HepG2 (cell line): ENCODE results near the gene ACER2. TPM values are rescaled to one million over a fixed set of nuclear protein-coding genes. Genes with fewer than 3 reads are reported as not detected.
A peak's percentile ranks its signal among the peaks of the same experiment; 100 is the strongest.

Experiments
- AFF4 ChIP-seq: sonication (generic); formaldehyde crosslinking; IDR thresholded peaks from 2 replicates; pipeline ENCODE4 v1.4.0; 2020; ENCODE audit warnings: missing genetic modification reagents
- ARNT ChIP-seq: fragments of 450-650 bp; IDR thresholded peaks from 2 replicates; pipeline ENCODE4 v1.6.1; 2017
- CBFB ChIP-seq: sonication (generic); formaldehyde crosslinking; IDR thresholded peaks from 2 replicates; pipeline ENCODE4 v1.4.0; 2020; ENCODE audit warnings: missing genetic modification reagents
- MBD4 ChIP-seq: IDR thresholded peaks from 2 replicates; pipeline ENCODE4 v1.6.1; 2012; ENCODE audit warnings: low read length, inconsistent platforms, borderline replicate concordance
- MBNL3 ChIP-seq: fragments of 250-450 bp; sonication (Bioruptor Pico); conservative IDR thresholded peaks from 2 replicates; pipeline ENCODE4 v1.8.0; 2022; ENCODE audit warnings: mild to moderate bottlenecking, inconsistent platforms
- RNF219 ChIP-seq: sonication (generic); formaldehyde crosslinking; IDR thresholded peaks from 2 replicates; pipeline ENCODE4 v1.5.0; 2020; ENCODE audit warnings: mild to moderate bottlenecking, missing genetic modification reagents
- RORA ChIP-seq: sonication (generic); formaldehyde crosslinking; IDR thresholded peaks from 2 replicates; pipeline ENCODE4 v1.5.0; 2020; ENCODE audit warnings: mild to moderate bottlenecking, missing genetic modification reagents, moderate library complexity
- SETDB1 ChIP-seq: sonication (generic); formaldehyde crosslinking; IDR thresholded peaks from 2 replicates; pipeline ENCODE4 v1.5.1; 2020; ENCODE audit warnings: missing genetic modification reagents, mild to moderate bottlenecking, borderline replicate concordance
- SPEN ChIP-seq: sonication (generic); formaldehyde crosslinking; IDR thresholded peaks from 2 replicates; pipeline ENCODE4 v1.5.1; 2020; ENCODE audit warnings: low read depth, mild to moderate bottlenecking, missing genetic modification reagents
- TEAD2 ChIP-seq: sonication (generic); formaldehyde crosslinking; IDR thresholded peaks from 2 replicates; pipeline ENCODE4 v1.9.0; 2021; ENCODE audit warnings: missing genetic modification reagents
- ZFY ChIP-seq: sonication (generic); formaldehyde crosslinking; IDR thresholded peaks from 2 replicates; pipeline ENCODE4 v1.4.0; 2020; ENCODE audit warnings: missing genetic modification reagents
- ZNF441 ChIP-seq: sonication (generic); formaldehyde crosslinking; IDR thresholded peaks from 2 replicates; pipeline ENCODE4 v1.7.0; 2021; ENCODE audit warnings: missing genetic modification reagents, borderline replicate concordance
- ZNF563 ChIP-seq: sonication (generic); formaldehyde crosslinking; IDR thresholded peaks from 2 replicates; pipeline ENCODE4 v1.8.0; 2022; ENCODE audit warnings: mild to moderate bottlenecking, moderate library complexity, missing genetic modification reagents
- polyA plus RNA-seq, 8 experiments: library from polyadenylated mRNA; depleted of rRNA in 3 of 8; stranded (reverse) in 7 of 8; unstranded in 1 of 8; fragments of >200 nt; fragmentation: Illumina TruSeq in 4 of 8; extraction: Trizol in 4 of 8; gene quantifications; 2 replicates each; pipeline versions ENCODE4 v1.2.1 to v1.2.3, GENCODE V29; 2011 to 2016; ENCODE audit warnings: low read depth in 4 of 8, missing spikeins in 1 of 8, mixed read lengths in 1 of 8; ENCODE audit not compliant: insufficient read depth in 1 of 8
- total RNA-seq, 5 experiments: library from RNA; depleted of rRNA; stranded (reverse); fragments of >200 nt; fragmentation: Illumina TruSeq; extraction: Trizol; gene quantifications; 2 replicates each; pipeline ENCODE4 v1.2.3, GENCODE V29; 2016; ENCODE audit warnings: low read depth in 1 of 5
- TF ChIP-seq, protein P1 (sequence below): sonication (generic); formaldehyde crosslinking; IDR thresholded peaks from 2 replicates; pipeline ENCODE4 v1.5.1; 2020; ENCODE audit warnings: missing genetic modification reagents, mild to moderate bottlenecking, borderline replicate concordance
- TF ChIP-seq, protein P2 (sequence below): sonication (generic); formaldehyde crosslinking; IDR thresholded peaks from 2 replicates; pipeline ENCODE4 v1.4.0; 2020; ENCODE audit warnings: missing genetic modification reagents
- TF ChIP-seq, protein P3 (sequence below): sonication (generic); formaldehyde crosslinking; IDR thresholded peaks from 2 replicates; pipeline ENCODE4 v1.5.0; 2020; ENCODE audit warnings: missing genetic modification reagents, mild to moderate bottlenecking, borderline replicate concordance
- TF ChIP-seq, protein P4 (sequence below): sonication (generic); formaldehyde crosslinking; IDR thresholded peaks from 2 replicates; pipeline ENCODE4 v1.5.1; 2020; ENCODE audit warnings: missing genetic modification reagents, mild to moderate bottlenecking, borderline replicate concordance

The ACER2 gene
- total and polyA plus RNA-seq, 2 of the 13 experiments (the other 11 are each of a cell fraction or from before 2014, with no cell fraction given): 1.9 to 3.4 TPM

DNA sequence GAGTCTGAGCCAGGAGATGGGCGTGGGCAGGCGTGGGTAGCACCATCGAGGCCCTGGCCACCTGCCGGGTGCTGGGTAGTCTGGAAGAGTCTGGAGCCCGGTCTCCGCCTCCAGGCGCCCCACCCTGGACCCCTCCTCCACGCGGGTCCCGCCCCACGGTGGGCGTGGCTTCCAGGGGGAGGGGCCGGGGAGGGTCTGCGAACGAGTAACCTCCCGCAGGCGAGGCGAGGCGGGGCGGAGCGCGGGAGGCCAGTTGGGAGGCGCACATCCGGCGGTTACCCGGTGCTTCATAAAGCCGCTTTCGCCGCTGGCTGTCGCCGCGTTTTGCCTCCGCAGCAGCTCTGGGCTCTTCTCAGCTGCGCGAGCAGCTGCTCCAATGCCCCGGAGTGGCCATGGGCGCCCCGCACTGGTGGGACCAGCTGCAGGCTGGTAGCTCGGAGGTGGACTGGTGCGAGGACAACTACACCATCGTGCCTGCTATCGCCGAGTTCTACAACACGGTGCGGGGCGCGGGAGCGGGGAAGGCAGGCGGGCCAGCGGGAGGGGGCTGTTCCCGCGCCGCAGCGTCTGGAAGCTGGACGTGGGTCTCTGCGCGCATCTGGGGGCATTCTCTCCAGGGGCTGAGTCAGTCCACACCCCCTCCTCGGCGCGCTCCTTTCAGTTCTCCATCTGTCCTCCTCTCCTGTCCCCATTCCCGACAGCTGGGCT lies at the start of gene ACER2 (continued):
- no peak for TF ChIP-seq AFF4 (CRISPR knock-in tag)
- TF ChIP-seq ARNT: no peak
- no peak; the same call in 1 of the 2 replicates for TF ChIP-seq SPEN (CRISPR knock-in tag)
- TF ChIP-seq ZNF563 (CRISPR knock-in tag): peak; percentile 12; the same call in 1 of the 2 replicates
- TF ChIP-seq RORA: no peak
- TF ChIP-seq ZFY (CRISPR knock-in tag): peak; percentile 57
- peak; percentile 59; the same call in 1 of the 2 replicates for TF ChIP-seq ZNF441
- TF ChIP-seq, protein P1, sequence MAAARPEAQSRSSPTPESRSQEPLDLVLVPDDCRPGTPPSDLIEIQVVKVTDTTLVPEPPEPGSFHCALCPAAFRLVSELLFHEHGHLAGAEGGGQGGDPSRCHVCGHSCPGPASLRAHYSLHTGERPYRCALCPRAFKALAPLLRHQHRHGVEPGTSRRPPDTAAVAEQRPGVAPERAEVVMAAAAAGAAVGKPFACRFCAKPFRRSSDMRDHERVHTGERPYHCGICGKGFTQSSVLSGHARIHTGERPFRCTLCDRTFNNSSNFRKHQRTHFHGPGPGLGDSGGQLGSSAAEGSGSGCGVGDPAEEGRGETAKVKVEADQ: 0 out of 2 replicates have a peak, but pooled peaks have one; percentile 6
- TF ChIP-seq, protein P2, sequence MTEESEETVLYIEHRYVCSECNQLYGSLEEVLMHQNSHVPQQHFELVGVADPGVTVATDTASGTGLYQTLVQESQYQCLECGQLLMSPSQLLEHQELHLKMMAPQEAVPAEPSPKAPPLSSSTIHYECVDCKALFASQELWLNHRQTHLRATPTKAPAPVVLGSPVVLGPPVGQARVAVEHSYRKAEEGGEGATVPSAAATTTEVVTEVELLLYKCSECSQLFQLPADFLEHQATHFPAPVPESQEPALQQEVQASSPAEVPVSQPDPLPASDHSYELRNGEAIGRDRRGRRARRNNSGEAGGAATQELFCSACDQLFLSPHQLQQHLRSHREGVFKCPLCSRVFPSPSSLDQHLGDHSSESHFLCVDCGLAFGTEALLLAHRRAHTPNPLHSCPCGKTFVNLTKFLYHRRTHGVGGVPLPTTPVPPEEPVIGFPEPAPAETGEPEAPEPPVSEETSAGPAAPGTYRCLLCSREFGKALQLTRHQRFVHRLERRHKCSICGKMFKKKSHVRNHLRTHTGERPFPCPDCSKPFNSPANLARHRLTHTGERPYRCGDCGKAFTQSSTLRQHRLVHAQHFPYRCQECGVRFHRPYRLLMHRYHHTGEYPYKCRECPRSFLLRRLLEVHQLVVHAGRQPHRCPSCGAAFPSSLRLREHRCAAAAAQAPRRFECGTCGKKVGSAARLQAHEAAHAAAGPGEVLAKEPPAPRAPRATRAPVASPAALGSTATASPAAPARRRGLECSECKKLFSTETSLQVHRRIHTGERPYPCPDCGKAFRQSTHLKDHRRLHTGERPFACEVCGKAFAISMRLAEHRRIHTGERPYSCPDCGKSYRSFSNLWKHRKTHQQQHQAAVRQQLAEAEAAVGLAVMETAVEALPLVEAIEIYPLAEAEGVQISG (CRISPR knock-in tag): peak; percentile 54
- TF ChIP-seq, protein P3, sequence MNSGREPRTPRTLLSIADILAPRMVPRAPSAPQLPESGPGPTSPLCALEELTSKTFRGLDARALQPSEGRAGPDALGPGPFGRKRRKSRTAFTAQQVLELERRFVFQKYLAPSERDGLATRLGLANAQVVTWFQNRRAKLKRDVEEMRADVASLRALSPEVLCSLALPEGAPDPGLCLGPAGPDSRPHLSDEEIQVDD (CRISPR knock-in tag): no peak
- TF ChIP-seq MBNL3 (CRISPR knock-in tag): no peak
- TF ChIP-seq MBD4: no peak
- TF ChIP-seq TEAD2 (CRISPR knock-in tag): no peak
- TF ChIP-seq, protein P4, sequence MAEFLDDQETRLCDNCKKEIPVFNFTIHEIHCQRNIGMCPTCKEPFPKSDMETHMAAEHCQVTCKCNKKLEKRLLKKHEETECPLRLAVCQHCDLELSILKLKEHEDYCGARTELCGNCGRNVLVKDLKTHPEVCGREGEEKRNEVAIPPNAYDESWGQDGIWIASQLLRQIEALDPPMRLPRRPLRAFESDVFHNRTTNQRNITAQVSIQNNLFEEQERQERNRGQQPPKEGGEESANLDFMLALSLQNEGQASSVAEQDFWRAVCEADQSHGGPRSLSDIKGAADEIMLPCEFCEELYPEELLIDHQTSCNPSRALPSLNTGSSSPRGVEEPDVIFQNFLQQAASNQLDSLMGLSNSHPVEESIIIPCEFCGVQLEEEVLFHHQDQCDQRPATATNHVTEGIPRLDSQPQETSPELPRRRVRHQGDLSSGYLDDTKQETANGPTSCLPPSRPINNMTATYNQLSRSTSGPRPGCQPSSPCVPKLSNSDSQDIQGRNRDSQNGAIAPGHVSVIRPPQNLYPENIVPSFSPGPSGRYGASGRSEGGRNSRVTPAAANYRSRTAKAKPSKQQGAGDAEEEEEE (CRISPR knock-in tag): no peak
- no peak for TF ChIP-seq RNF219 (CRISPR knock-in tag)
- TF ChIP-seq CBFB (CRISPR knock-in tag): peak; percentile 67; the same call in 1 of the 2 replicates
- no peak for TF ChIP-seq SETDB1
